ENCODE results near the gene TMEM236. TPM values are rescaled to one million over a fixed set of nuclear protein-coding genes. Genes with fewer than 3 reads are reported as not detected.

TMEM236 gene
- total RNA-seq, 1 donor from 2014 or later, result 5.0 TPM

DNA sequence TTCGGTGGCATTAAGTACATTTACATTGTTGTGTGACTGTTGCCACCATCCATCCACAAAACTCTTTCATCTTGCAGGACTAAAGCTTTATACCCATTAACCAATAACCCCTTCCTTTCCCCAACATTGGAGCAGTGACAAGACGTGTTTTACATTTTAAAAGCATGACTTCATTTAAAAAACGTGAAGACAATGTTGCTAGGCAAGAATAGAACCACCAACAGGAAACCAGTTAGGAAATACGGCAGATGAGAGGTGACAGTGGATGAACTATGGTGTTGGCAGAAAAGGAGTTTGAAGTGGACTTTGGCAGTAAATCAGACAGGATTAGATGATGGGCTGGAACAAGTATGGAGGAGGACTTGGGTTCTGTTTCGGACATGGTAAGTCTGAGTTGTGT lies 17.0 kb downstream of the TMEM236 start:
- no peaks in the 10 kb centered on the region for H3K4me1 ChIP-seq
- DNase-seq (no peak), ATAC-seq (no peak)
- no peaks in the 10 kb centered on the region for H3K36me3 ChIP-seq
- H3K27me3 ChIP-seq, result no peaks in the 10 kb centered on the region
- intact Hi-C loops (cut with DNase I), result no loop called here
- H3K9me3 ChIP-seq, result no peaks in the 10 kb centered on the region
- no peak overlapping the region for H3K4me3 ChIP-seq
- no peak overlapping the region for H3K27ac ChIP-seq
- TF ChIP-seq, protein P1, sequence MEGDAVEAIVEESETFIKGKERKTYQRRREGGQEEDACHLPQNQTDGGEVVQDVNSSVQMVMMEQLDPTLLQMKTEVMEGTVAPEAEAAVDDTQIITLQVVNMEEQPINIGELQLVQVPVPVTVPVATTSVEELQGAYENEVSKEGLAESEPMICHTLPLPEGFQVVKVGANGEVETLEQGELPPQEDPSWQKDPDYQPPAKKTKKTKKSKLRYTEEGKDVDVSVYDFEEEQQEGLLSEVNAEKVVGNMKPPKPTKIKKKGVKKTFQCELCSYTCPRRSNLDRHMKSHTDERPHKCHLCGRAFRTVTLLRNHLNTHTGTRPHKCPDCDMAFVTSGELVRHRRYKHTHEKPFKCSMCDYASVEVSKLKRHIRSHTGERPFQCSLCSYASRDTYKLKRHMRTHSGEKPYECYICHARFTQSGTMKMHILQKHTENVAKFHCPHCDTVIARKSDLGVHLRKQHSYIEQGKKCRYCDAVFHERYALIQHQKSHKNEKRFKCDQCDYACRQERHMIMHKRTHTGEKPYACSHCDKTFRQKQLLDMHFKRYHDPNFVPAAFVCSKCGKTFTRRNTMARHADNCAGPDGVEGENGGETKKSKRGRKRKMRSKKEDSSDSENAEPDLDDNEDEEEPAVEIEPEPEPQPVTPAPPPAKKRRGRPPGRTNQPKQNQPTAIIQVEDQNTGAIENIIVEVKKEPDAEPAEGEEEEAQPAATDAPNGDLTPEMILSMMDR (IDR thresholded peaks at IDR 0.05), result no peak

DNA sequence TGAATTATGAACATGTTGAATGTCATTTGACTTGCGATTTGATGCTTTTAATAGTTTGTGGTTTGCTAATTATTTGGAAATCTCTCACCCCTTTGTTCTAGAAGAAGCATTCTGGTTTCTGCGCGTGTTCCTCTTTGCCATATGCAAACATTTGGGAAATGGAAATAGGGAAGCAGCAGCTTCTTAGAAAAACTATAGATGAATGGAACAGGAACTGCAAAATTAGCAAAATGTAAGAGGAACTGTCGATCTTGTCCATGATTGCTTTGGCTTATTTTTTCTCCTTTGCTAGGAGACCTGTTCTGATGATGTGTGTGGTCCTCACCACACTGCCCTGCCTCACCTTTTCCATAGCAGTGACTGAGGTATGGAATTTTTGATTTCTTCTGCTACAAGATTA lies 19.0 kb downstream of the TMEM236 start:
- no peaks in the 10 kb centered on the region for H3K27me3 ChIP-seq
- H3K36me3 ChIP-seq, result no peaks in the 10 kb centered on the region
- H3K27ac ChIP-seq, result peak overlapping the region; percentile 55
- H3K9me3 ChIP-seq, result no peaks in the 10 kb centered on the region
- TF ChIP-seq, protein P1 (IDR thresholded peaks at IDR 0.05), result no peak
- DNase-seq (no peak), ATAC-seq (peak; percentile 70)
- intact Hi-C loops (cut with DNase I), result no loop called here
- H3K4me1 ChIP-seq, result no peaks in the 10 kb centered on the region
- no peak overlapping the region for H3K4me3 ChIP-seq

DNA sequence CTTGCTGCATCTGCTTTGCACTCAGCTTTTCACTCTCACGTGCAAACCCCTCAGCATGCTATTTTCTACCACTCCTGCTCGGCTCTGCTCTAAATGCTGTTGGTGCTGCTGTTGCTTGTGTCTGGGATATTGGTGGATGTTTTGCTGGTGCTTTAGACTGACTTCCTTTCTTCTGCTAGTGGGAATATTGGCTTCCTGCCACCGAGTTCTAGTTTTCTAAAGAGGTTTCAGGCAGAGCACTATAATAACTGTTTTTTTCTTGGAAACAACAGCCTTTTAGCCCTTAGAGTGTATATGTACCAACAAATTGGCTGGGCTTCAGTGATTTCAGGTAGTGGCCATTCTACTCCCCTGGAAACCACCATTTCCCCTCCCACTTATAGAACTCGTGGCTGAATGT lies 27.8 kb downstream of the TMEM236 start:
- Histone ChIP-seq H3K9me3 (no peaks in the 10 kb centered on the region), H3K27ac (no peak overlapping the region), H3K36me3 (no peaks in the 10 kb centered on the region), H3K4me1 (peaks cover 7% of the 10 kb centered on the region), H3K4me3 (no peak overlapping the region), H3K27me3 (no peaks in the 10 kb centered on the region)
- TF ChIP-seq, protein P1 (IDR thresholded peaks at IDR 0.05), result no peak
- DNase-seq, result no peak
- no peak for ATAC-seq
- intact Hi-C loops (cut with DNase I), result no loop called here

DNA sequence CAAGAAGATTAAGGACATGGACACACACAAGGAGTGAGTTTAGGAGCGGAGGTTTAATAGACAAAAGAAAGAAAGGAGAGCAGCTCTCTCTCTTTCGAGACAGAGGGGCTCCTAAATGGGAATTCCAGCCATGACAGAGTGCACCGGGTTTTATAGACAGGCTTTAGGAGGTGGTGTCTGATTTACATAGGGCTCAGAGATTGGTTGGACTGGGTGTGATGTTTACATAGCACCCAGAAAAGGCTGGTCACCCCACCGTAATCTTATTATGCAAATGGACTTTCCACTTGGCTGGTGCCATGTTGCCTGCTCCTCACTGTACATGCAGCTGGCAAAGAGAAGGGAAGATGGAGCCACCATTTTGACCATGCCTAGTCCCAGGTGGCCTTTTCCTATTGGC lies 28.7 kb downstream of the TMEM236 start:
- TF ChIP-seq, protein P1 (IDR thresholded peaks at IDR 0.05), result no peak
- H3K4me3 ChIP-seq, result no peak overlapping the region
- intact Hi-C loops (cut with DNase I), result no loop called here
- no peak for DNase-seq
- no peak overlapping the region for H3K27ac ChIP-seq
- no peaks in the 10 kb centered on the region for H3K36me3 ChIP-seq
- no peak for ATAC-seq
- no peaks in the 10 kb centered on the region for H3K27me3 ChIP-seq
- H3K9me3 ChIP-seq, result no peaks in the 10 kb centered on the region
- H3K4me1 ChIP-seq, result peaks cover 7% of the 10 kb centered on the region

DNA sequence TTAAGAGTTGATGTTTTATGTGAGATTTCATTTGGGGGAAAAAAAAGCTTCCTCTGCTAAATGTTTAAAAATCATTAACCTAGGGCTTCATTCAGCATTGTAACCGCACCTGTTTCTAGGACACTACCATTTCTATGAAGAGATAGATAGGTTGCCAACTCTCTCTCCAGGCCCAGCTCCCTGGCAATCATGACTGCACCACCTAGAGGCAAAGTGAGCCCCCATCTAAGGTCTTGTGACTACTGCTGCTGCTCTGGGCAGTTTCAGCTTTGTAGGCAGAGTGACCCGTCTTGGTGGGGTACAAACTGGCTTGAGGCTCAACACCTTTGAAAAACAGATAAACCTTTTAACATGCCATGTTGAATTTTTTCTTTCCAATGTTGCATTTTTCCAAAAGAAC lies 29.9 kb downstream of the TMEM236 start:
- H3K4me3 ChIP-seq, result no peak overlapping the region
- TF ChIP-seq, protein P1 (IDR thresholded peaks at IDR 0.05), result no peak
- no peaks in the 10 kb centered on the region for H3K27me3 ChIP-seq
- intact Hi-C loops (cut with DNase I), result no loop called here
- H3K27ac ChIP-seq, result no peak overlapping the region
- ATAC-seq (no peak), DNase-seq (no peak)
- no peaks in the 10 kb centered on the region for H3K36me3 ChIP-seq
- H3K4me1 ChIP-seq, result peaks cover 7% of the 10 kb centered on the region
- H3K9me3 ChIP-seq, result no peaks in the 10 kb centered on the region

Data from upper lobe of right lung (tissue), 1 donor.